Measurements from ENCODE around the gene STX3.

- TF ChIP-seq CTCF (IDR thresholded peaks at IDR 0.05) (no peak), POLR2A (IDR thresholded peaks at IDR 0.05) (no peak)
These were observed 9.1 kb upstream of the STX3 start for GRCh38 chr11:59746111-59746510.
